Skeletal muscle satellite cell (primary cell): ENCODE results near the gene OR5K2. TPM values are rescaled to one million over a fixed set of nuclear protein-coding genes. Genes with fewer than 3 reads are reported as not detected.

ENCODE experiments used
- H3K27me3 ChIP-seq: 2 replicates; pipeline ENCODE4 v1.7.0; 2013; ENCODE audit warnings: low read length; ENCODE audit not compliant: control insufficient read depth, insufficient read depth
- H3K36me3 ChIP-seq: 2 replicates; pipeline ENCODE4 v1.7.0; 2013; ENCODE audit warnings: mild to moderate bottlenecking, control low read depth, low read length; ENCODE audit not compliant: insufficient read depth
- H3K4me1 ChIP-seq: 2 replicates; pipeline ENCODE4 v1.7.0; 2013; ENCODE audit warnings: low read length; ENCODE audit not compliant: control insufficient read depth, insufficient read depth
- H3K4me2 ChIP-seq: 2 replicates; pipeline ENCODE4 v1.7.0; 2013; ENCODE audit warnings: mild to moderate bottlenecking, low read length
- H3K4me3 ChIP-seq: 2 replicates; pipeline ENCODE4 v1.7.0; 2013; ENCODE audit warnings: low read length
- H3K9ac ChIP-seq: 2 replicates; pipeline ENCODE4 v1.7.0; 2013; ENCODE audit warnings: mild to moderate bottlenecking, low read depth, low read length, moderate library complexity
- H3K9me3 ChIP-seq: replicated peaks from 2 replicates; pipeline ENCODE4 v1.7.0; 2013; ENCODE audit warnings: mild to moderate bottlenecking, control low read depth, low read length
- total RNA-seq: library from RNA; depleted of rRNA; stranded (reverse); fragments of >200 nt; gene quantifications from 2 replicates; pipeline ENCODE4 v1.2.3, GENCODE V29; 2012; rRNA removed

The OR5K2 gene
- total RNA-seq = not detected in 2 replicates

DNA sequence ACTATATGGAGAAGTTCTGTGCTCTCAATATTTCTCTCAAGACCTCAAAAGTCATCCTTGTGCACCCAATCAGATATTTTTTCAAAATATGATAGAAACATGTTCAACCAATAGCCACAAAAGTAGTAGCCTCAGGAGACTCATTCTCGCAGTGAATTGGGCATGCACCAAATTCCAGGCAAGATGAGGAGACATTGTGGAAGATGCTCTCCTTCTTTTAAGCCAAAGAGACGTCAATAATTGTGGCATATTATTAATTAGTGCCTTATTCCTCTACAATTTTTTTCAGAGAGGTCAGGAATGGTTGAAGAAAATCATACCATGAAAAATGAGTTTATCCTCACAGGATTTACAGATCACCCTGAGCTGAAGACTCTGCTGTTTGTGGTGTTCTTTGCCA lies at the start of gene OR5K2:
Gene OR5K2 (plus strand): TSS at position 301 of the 400 bp plus-strand sequence. CDS start 0 bp downstream, at position 301.
- Histone ChIP-seq H3K36me3 (no peaks in the 10 kb centered on the region), H3K4me3 (no peak within 1 kb of the TSS), H3K9me3 (no peaks in the 10 kb centered on the region), H3K4me2 (no peak within 1 kb of the TSS), H3K9ac (no peak within 1 kb of the TSS), H3K27me3 (peaks cover 22% of the 10 kb centered on the region), H3K4me1 (no peaks in the 10 kb centered on the region)

DNA sequence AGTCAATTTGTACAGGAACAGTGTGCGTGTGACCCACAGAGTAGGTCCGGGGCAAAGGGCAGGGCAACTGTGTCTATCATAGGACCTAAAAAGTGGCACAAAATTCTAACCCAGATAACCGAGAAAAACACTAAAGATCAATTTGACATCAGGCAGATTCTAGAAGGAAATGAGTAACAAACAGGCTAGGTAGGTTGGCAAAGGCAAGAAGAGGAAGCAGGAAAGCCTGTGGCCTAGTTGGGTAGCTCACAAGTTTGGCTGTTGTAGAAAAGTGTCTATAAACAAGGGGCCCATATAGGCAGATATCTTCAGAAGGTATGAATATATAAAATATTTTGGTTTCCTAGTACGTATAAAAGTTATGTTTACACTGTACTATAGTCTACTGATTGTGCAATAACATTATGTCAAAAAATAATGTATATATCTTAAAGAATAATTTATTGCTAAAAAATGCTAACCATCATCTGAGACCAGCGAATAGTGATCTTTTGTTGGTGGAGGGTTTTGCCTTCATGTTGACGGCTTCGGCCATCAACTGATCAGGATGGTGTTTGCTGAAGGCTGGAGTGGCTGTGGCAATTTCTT lies 47.8 kb upstream of the OR5K2 start:
- H3K9ac ChIP-seq = no peak overlapping the region
- H3K4me2 ChIP-seq = no peak overlapping the region
- no peaks in the 10 kb centered on the region for H3K9me3 ChIP-seq
- H3K4me1 ChIP-seq = no peaks in the 10 kb centered on the region
- no peak overlapping the region for H3K4me3 ChIP-seq
- peaks cover 2% of the 10 kb centered on the region for H3K27me3 ChIP-seq
- H3K36me3 ChIP-seq = no peaks in the 10 kb centered on the region

DNA sequence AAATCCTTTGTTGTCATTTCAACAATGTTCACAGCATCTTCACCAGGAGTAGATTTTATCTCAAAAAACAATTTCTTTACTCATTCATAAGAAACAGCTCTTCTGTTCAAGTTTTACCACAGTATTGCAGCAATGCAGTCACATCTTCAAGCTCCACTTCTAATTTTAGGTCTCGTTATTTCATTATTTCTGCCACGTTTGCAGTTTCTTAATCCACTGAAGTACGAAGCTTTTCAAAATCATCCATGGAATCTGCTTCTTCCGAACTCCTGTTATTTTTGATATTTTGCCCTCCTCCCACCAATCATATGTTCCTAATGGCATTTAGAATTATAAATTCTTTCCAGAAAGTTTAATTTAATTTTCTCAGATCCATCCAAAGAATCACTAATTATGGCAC lies 47.1 kb upstream of the OR5K2 start:
- H3K9ac ChIP-seq = no peak overlapping the region
- no peak overlapping the region for H3K4me3 ChIP-seq
- H3K4me2 ChIP-seq = no peak overlapping the region
- H3K27me3 ChIP-seq = no peaks in the 10 kb centered on the region
- H3K9me3 ChIP-seq = no peaks in the 10 kb centered on the region
- no peaks in the 10 kb centered on the region for H3K4me1 ChIP-seq
- H3K36me3 ChIP-seq = no peaks in the 10 kb centered on the region

DNA sequence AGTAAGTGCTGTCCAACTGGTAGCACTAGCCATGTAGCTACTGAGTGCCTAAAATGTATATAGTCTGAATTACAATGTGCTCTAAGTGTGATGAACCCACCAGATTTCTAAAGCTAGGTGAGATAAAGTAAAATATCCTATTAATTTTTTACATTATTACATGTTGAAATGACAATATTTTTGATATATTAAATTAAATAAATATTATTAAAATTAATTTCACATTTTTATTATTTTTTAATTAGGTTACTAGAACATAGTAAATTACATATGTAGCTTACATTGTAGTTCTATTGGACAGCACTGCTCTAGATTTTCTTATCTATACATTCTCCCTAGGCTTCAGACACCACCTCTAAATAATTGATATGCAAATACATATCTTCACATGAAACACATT lies 43.7 kb upstream of the OR5K2 start:
- Histone ChIP-seq H3K9ac (no peak overlapping the region), H3K4me3 (no peak overlapping the region), H3K27me3 (no peaks in the 10 kb centered on the region), H3K4me1 (no peaks in the 10 kb centered on the region), H3K36me3 (no peaks in the 10 kb centered on the region), H3K9me3 (no peaks in the 10 kb centered on the region), H3K4me2 (no peak overlapping the region)

DNA sequence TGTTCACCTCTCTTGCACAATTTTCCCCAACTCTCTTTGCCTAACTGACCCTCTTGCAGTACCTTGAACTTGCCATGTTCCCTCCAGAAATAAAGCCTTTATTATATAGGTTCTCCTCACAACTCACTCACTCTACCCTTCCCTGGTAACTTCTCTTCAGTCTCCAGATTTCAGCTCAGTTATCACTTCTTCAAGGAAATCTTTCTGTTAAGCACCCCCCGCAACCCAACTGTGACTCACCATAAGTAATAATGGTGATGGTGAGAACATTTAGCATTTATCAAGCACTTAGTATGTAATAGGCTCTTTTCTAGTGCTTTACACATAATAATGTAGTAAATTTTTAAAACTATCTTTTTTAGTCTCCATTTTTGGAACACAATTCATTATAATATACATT lies 42.6 kb upstream of the OR5K2 start:
- H3K4me1 ChIP-seq = no peaks in the 10 kb centered on the region
- H3K9ac ChIP-seq = no peak overlapping the region
- no peaks in the 10 kb centered on the region for H3K36me3 ChIP-seq
- H3K4me2 ChIP-seq = no peak overlapping the region
- no peaks in the 10 kb centered on the region for H3K9me3 ChIP-seq
- no peaks in the 10 kb centered on the region for H3K27me3 ChIP-seq
- H3K4me3 ChIP-seq = no peak overlapping the region

DNA sequence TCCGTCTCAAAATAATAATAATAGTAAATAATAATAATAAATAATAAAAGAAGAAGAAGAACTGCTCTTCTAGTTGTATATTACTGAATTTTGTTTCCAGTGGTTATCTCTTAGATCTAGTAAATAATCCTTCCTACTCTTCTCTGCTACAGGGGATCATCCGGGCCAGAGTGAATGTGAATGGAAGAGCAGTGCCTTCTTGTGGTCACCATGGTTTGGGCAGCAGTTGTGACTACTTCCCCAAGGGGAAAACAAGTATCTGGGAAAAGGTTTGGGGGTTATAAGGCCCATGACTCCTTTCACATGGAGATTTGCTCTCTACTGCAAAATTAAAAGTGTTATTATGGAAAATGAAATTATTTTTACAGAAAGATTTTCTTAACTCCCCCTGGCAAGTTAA lies 39.9 kb upstream of the OR5K2 start:
- Histone ChIP-seq H3K4me3 (no peak overlapping the region), H3K36me3 (no peaks in the 10 kb centered on the region), H3K27me3 (no peaks in the 10 kb centered on the region), H3K4me1 (no peaks in the 10 kb centered on the region), H3K9me3 (no peaks in the 10 kb centered on the region), H3K4me2 (no peak overlapping the region), H3K9ac (no peak overlapping the region)

DNA sequence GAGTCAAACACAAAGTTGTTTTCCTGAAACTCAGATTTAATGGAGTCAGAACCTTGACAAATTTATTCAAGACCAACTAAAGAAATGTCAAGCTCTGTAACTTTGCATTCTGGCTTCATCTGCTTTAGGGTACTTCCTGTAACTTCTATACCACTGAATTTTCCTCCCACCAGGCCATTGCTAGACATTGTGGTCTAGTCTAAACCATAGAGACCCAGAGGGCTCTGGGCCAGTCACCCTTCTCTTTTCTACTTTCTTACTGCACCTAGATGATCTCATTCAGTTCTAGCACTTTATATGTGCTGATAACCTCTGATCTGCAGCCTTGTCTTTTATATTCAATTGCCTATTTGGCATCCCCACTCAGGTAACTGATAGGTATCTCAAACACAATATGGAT lies 37.3 kb upstream of the OR5K2 start:
- Histone ChIP-seq H3K36me3 (no peaks in the 10 kb centered on the region), H3K4me1 (no peaks in the 10 kb centered on the region), H3K9me3 (no peaks in the 10 kb centered on the region), H3K27me3 (no peaks in the 10 kb centered on the region), H3K9ac (no peak overlapping the region), H3K4me2 (no peak overlapping the region), H3K4me3 (no peak overlapping the region)

DNA sequence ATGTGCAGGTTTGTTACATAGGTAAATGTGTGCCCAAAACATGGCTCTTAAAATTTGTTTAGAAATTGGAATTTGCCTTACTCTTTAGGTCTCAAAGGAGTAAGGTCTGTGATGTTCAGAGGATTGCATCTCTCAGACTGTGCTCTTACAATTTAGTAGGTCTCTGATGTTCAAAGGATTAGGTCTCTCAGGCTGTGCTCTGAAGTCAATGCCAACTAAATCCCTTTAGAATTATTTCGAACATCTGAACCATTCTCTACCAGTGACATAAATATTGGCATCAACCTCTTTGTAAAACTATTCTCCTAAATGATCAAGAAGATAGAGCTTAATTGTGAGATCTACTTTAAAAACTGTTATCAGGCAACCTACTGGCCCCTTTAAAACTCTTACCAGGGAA lies 34.6 kb upstream of the OR5K2 start, which contains the start of gene OR5K1:
Gene OR5K1 (plus strand): TSS at position 301 of the 400 bp plus-strand sequence. CDS start 6,376 bp downstream, outside the sequence.
- H3K9ac ChIP-seq = no peak within 1 kb of the TSS
- no peaks in the 10 kb centered on the region for H3K36me3 ChIP-seq
- H3K4me1 ChIP-seq = no peaks in the 10 kb centered on the region
- H3K27me3 ChIP-seq = no peaks in the 10 kb centered on the region
- no peaks in the 10 kb centered on the region for H3K9me3 ChIP-seq
- no peak within 1 kb of the TSS for H3K4me2 ChIP-seq
- H3K4me3 ChIP-seq = no peak within 1 kb of the TSS

DNA sequence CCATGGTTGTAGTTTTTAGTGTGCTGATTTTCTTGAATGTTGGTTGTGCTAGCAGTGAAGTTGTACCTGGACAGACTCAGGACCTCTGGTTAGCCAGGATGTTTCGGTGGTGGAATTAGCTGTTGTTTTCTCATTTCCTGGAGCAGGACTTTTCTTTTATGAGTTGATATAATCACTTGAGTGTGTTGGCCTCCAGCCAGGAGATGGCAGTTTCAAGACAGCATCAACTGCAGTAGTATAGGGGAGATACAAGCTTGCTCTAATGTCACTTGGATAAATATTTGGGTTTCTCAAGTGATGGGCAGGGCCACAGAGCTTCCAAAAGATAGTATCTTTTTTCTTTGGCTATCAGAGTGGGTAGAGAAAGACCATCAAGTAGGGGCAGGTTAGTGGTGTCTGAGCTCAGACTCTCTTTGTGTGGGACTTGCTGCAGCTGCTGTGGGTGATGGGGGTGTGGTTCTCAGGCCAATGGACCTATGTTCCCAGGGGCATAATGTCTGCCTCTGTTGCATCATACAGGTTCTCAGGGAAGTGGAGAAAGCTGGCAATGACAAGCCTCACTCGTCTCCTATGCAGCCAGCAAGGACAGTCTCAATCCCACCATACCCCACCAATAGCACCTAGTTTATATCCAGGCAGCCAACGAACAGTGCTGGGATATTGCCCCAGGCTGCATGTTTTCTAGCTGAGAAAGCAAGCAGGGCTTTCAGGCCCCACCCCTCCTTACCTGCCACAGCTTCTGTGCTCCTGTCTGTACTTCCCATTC lies 14.6 kb upstream of the OR5K2 start:
- H3K9me3 ChIP-seq = no peaks in the 10 kb centered on the region

DNA sequence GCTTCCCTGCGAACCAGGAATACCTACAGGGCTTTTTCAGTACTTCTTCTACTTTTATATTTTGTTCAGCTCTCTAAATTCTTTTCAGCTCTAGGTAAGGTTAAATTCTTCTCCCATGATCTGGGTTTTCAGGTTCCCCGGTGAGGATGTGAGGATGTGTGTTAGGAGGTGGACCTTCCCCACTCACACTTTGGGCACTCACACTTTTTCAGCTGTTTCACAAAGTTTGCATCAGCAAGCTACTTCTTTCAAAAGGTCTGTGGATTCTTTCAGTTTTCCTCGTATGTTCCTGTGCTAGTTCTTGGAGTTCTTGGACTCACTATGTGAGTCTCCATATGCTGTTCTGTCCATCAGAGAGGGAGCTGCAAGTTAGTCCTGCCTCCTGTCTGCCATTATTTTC lies 13.9 kb upstream of the OR5K2 start:
- Histone ChIP-seq H3K9me3 (no peaks in the 10 kb centered on the region), H3K27me3 (no peaks in the 10 kb centered on the region), H3K4me3 (no peak overlapping the region), H3K4me2 (no peak overlapping the region), H3K36me3 (no peaks in the 10 kb centered on the region), H3K9ac (no peak overlapping the region), H3K4me1 (no peaks in the 10 kb centered on the region)

More for the DNA sequence above, 14.6 kb upstream of the OR5K2 start:
- no peaks in the 10 kb centered on the region for H3K27me3 ChIP-seq
- no peak overlapping the region for H3K4me3 ChIP-seq
- H3K9ac ChIP-seq = no peak overlapping the region
- H3K4me2 ChIP-seq = no peak overlapping the region
- no peaks in the 10 kb centered on the region for H3K4me1 ChIP-seq
- H3K36me3 ChIP-seq = no peaks in the 10 kb centered on the region

DNA sequence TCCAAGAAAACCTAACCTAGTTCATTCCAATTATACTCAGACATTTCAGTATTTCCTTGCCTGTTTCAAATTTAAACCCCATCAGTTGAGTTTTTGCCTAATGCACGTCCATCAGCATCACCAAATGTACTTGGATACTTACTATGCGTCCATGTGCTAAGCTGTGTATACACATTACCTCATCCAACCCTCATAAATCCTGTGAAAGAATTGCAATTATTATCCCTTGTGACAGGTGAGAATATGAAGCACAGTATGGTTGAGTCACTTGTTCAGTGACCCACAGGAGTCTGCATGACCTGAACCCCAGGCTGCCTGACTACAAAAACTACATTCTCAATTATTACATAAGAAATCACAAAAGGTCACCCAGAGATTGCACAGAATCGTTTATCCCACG lies 2.5 kb downstream of the OR5K2 start:
- Histone ChIP-seq H3K27me3 (peaks cover 6% of the 10 kb centered on the region), H3K4me2 (no peak overlapping the region), H3K4me3 (no peak overlapping the region), H3K36me3 (no peaks in the 10 kb centered on the region), H3K4me1 (no peaks in the 10 kb centered on the region), H3K9ac (no peak overlapping the region), H3K9me3 (no peaks in the 10 kb centered on the region)

DNA sequence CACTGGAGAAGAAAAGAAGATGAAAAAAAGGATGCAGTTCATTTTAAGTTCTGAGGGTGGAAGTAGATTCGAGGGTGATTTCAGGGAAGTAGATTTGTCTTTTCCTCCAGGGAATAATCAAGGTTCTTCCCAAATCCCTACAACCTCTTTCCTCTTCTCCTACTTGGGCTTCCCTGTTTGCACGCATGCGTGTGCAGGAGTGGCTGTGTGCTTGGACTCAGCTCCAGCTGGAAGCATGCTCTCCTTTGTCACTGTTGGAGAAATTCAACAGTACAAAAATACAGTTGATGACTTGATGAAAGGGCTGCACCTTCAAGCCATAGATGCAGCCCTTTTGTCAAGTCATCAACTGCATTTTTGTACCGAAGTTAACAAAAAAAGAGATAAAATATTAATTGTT lies 3.8 kb downstream of the OR5K2 start:
- Histone ChIP-seq H3K4me3 (no peak overlapping the region), H3K4me2 (no peak overlapping the region), H3K4me1 (no peaks in the 10 kb centered on the region), H3K9me3 (no peaks in the 10 kb centered on the region), H3K27me3 (peaks cover 6% of the 10 kb centered on the region), H3K36me3 (no peaks in the 10 kb centered on the region), H3K9ac (no peak overlapping the region)
